Tibial artery (tissue), 4 donors: ENCODE measurements around the gene WWP2.

Source experiments
- DNase-seq, 2 donors: peaks; one replicate each; pipeline ENCODE4 v3.0.0-alpha.2; 2019
- H3K27ac ChIP-seq, 2 donors: fragments of 200-600 bp; sonication (generic) in 1 of 2; 1 replicate in 1 of 2; 2 replicates in 1 of 2; pipeline ENCODE4 v1.5.1; 2018 to 2019; ENCODE audit warnings: mild to moderate bottlenecking in 1 of 2
- H3K27me3 ChIP-seq, 2 donors: fragments of 200-600 bp; sonication (generic) in 1 of 2; one replicate each; pipeline versions ENCODE4 v1.5.1 to v1.6.0; 2016 to 2019
- H3K36me3 ChIP-seq, 3 donors: fragments of 200-600 bp; sonication (generic) in 2 of 3; one replicate each; pipeline ENCODE4 v1.5.1; 2016 to 2019; ENCODE audit warnings: mild to moderate bottlenecking in 2 of 3
- H3K4me1 ChIP-seq, 4 donors: fragments of 200-600 bp; sonication (generic) in 2 of 4; 1 replicate in 3 of 4; 2 replicates in 1 of 4; pipeline ENCODE4 v1.5.1; 2016 to 2019
- H3K4me3 ChIP-seq, 2 donors: fragments of 200-600 bp; sonication (generic) in 1 of 2; 1 replicate in 1 of 2; 2 replicates in 1 of 2; pipeline ENCODE4 v1.5.1; 2018 to 2019; ENCODE audit warnings: mild to moderate bottlenecking in 2 of 2
- H3K9me3 ChIP-seq, 3 donors: fragments of 200-600 bp; sonication (generic) in 1 of 3; one replicate each; pipeline ENCODE4 v1.5.1; 2016 to 2019
- intact Hi-C: fragments of 100-400 bp; cut with DNase I; formaldehyde crosslinking; loops from one replicate; pipeline ENCODE4 v1.15.0; 2023; ENCODE audit warnings: low total_unique reads
- TF ChIP-seq, protein P1 (sequence below), 2 experiments: fragments of 200-600 bp in 1 of 2; fragments of 450-650 bp in 1 of 2; IDR thresholded peaks; one replicate each; pipeline ENCODE4 v1.5.1; 2017 to 2019; ENCODE audit warnings: antibody characterized with exemption in 2 of 2, mild to moderate bottlenecking in 1 of 2, moderate library complexity in 1 of 2

Gene WWP2

DNA sequence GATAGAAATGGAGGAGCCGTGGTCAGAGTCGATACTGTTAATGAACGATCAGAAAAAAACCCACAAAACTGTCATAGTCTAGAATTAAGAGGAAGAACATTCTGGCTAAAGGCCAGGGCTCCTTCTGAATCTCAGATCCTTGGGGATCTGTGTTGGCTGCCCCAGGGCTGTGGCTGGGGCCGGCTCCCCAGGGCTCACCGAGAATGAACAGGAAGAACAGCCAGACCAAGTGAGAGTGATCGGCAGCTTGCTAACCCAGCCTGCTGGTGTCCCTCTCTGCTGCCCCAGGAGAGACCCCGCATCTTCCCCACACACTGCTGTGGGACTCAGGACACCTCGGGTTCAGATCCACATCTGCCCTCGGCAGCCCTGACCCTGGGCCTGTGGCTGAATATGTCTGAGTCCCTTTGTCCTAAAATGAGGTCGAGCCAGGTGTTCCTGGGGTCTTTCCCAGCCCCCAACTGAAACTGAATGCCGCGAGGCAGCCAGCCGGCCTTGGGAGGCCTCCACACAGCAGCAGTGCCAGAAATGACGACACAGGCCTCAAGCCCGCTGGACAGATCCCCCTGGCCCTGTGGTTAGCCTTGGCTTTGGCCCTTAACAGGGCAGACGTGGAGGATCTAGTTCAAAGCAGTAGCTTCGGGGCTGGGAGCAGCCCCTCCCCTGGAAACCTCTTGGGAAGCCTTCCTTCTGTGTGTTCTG is 165.1 kb downstream of the WWP2 start:
- intact Hi-C loops, result no loop called here
- TF ChIP-seq, protein P1, sequence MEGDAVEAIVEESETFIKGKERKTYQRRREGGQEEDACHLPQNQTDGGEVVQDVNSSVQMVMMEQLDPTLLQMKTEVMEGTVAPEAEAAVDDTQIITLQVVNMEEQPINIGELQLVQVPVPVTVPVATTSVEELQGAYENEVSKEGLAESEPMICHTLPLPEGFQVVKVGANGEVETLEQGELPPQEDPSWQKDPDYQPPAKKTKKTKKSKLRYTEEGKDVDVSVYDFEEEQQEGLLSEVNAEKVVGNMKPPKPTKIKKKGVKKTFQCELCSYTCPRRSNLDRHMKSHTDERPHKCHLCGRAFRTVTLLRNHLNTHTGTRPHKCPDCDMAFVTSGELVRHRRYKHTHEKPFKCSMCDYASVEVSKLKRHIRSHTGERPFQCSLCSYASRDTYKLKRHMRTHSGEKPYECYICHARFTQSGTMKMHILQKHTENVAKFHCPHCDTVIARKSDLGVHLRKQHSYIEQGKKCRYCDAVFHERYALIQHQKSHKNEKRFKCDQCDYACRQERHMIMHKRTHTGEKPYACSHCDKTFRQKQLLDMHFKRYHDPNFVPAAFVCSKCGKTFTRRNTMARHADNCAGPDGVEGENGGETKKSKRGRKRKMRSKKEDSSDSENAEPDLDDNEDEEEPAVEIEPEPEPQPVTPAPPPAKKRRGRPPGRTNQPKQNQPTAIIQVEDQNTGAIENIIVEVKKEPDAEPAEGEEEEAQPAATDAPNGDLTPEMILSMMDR (IDR thresholded peaks at IDR 0.05), result no peak
- Histone ChIP-seq H3K27ac (peak overlapping the region; percentile 96 to 97), H3K4me1 (peaks cover 0 to 83% (median 62%) of the 10 kb centered on the region in 4 donors), H3K36me3 (peaks cover 27 to 31% (median 29%) of the 10 kb centered on the region in 3 donors), H3K27me3 (no peaks in the 10 kb centered on the region), H3K9me3 (no peaks in the 10 kb centered on the region), H3K4me3 (peak overlapping the region; percentile 56 to 59)
- peak; percentile 86 to 91 for DNase-seq

DNA sequence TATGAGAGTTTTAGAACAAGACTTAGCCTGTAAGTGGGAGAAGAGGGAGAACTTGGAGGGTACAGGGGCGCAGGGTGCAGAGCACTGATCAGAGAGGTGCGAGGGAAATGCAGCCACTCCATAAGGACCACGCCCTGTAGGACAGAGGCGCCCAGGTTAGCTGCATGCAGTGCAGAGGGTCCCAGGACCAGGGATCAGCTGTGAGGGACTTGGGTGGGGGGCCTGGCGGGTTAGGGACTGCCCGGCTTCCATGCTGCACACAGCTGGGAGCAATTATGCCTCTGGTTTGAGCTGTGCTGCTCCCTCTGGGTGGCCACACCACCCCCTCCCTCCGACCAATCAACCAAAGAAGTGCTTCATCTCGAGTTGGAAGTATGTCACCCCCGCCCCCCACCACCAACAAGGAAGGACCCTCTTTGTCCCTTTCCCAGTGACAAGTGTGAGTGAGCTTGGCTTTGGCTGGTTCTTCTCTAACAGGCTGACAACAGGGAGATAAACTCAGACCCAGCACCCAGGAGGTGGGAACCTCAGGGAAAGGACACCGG is 166.8 kb downstream of the WWP2 start:
- peaks cover 45 to 49% (median 47%) of the 10 kb centered on the region in 3 donors for H3K36me3 ChIP-seq

GRCh38 chr16:69929480-69929879 is 167.3 kb downstream of the WWP2 start:
- intact Hi-C loops, result no loop called here
- TF ChIP-seq, protein P1 (IDR thresholded peaks at IDR 0.05), result no peak
- Histone ChIP-seq H3K27ac (peak overlapping the region; percentile 96 to 97), H3K27me3 (no peaks in the 10 kb centered on the region), H3K36me3 (peaks cover 50 to 54% (median 51%) of the 10 kb centered on the region in 3 donors), H3K9me3 (no peaks in the 10 kb centered on the region), H3K4me3 (peak overlapping the region; percentile 56 to 59), H3K4me1 (peaks cover 0 to 83% (median 48%) of the 10 kb centered on the region in 4 donors)
- DNase-seq, result no peak

More for the DNA sequence above, 166.8 kb downstream of the WWP2 start:
- H3K27ac ChIP-seq, result peak overlapping the region; percentile 96 to 97
- H3K4me3 ChIP-seq, result peak overlapping the region; percentile 56 to 59
- H3K4me1 ChIP-seq, result peaks cover 0 to 83% (median 53%) of the 10 kb centered on the region in 4 donors
- no peaks in the 10 kb centered on the region for H3K9me3 ChIP-seq
- TF ChIP-seq, protein P1 (IDR thresholded peaks at IDR 0.05), result no peak
- intact Hi-C loops, result no loop called here
- DNase-seq, result no peak
- H3K27me3 ChIP-seq, result no peaks in the 10 kb centered on the region

DNA sequence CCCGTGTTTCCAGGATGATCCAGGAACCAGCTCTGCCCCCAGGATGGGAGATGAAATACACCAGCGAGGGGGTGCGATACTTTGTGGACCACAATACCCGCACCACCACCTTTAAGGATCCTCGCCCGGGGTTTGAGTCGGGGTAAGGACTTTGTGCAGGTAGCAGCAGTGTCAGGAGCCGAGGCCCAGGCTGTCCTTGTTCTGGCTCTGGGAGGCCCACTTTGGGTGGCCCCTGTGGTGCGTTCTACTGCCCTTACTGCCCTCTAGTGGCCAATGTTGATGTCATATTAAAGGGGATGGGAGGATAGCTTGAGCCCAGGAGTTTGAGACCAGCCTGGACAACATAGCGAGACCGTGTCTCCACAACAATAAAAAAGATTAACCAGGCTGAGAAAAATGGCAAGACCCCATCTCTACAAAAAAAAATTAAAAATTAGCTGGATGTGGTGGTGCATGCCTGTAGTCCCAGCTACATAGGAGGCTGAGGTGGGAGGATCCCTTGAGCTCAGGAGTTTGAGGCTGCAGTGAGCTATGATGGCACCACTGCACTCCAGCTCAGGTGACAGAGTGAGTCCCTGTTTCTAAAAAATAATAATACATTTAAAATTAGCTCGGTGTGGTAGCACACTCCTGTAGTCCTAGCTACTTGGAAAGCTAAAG is 168.1 kb downstream of the WWP2 start:
- Histone ChIP-seq H3K27me3 (no peaks in the 10 kb centered on the region), H3K27ac (peak overlapping the region; percentile 96 to 97), H3K36me3 (peaks cover 58 to 62% (median 58%) of the 10 kb centered on the region in 3 donors), H3K9me3 (no peaks in the 10 kb centered on the region), H3K4me1 (peaks cover 0 to 88% (median 49%) of the 10 kb centered on the region in 4 donors), H3K4me3 (no peak overlapping the region)
- peak; percentile 58 to 84 for DNase-seq
- TF ChIP-seq, protein P1 (IDR thresholded peaks at IDR 0.05), result peak; percentile 77 to 90
- intact Hi-C loops, result no loop called here

GRCh38 chr16:69931631-69932030 is 169.5 kb downstream of the WWP2 start:
- Histone ChIP-seq H3K27me3 (no peaks in the 10 kb centered on the region), H3K9me3 (no peaks in the 10 kb centered on the region), H3K4me3 (no peak overlapping the region), H3K27ac (peak overlapping the region; percentile 96 to 97), H3K36me3 (peaks cover 72 to 76% (median 72%) of the 10 kb centered on the region in 3 donors), H3K4me1 (peaks cover 0 to 98% (median 51%) of the 10 kb centered on the region in 4 donors)
- intact Hi-C loops, result loop anchor here (1.0 kb wide), 1 partner anchor 134 kb away; no protein-coding TSS in a partner anchor
- no peak for DNase-seq
- TF ChIP-seq, protein P1 (IDR thresholded peaks at IDR 0.05), result no peak
